Bronchus fibroblast of lung (primary cell): ENCODE results near the gene PFDN4. TPM values are rescaled to one million over a fixed set of nuclear protein-coding genes. Genes with fewer than 3 reads are reported as not detected.

Experiments used
- total RNA-seq: library from RNA; depleted of rRNA; stranded (reverse); fragments of >200 nt; gene quantifications from 2 replicates; pipeline ENCODE4 v1.2.3, GENCODE V29; 2015

Gene PFDN4
- 72.2 and 93.5 TPM in 2 replicates for total RNA-seq

GRCh38 chr20:54207743-54208547 lies at the start of gene PFDN4:
Gene PFDN4, plus strand, starts transcription at chr20:54208087. Its CDS starts 14 bp downstream, at chr20:54208101.

DNA sequence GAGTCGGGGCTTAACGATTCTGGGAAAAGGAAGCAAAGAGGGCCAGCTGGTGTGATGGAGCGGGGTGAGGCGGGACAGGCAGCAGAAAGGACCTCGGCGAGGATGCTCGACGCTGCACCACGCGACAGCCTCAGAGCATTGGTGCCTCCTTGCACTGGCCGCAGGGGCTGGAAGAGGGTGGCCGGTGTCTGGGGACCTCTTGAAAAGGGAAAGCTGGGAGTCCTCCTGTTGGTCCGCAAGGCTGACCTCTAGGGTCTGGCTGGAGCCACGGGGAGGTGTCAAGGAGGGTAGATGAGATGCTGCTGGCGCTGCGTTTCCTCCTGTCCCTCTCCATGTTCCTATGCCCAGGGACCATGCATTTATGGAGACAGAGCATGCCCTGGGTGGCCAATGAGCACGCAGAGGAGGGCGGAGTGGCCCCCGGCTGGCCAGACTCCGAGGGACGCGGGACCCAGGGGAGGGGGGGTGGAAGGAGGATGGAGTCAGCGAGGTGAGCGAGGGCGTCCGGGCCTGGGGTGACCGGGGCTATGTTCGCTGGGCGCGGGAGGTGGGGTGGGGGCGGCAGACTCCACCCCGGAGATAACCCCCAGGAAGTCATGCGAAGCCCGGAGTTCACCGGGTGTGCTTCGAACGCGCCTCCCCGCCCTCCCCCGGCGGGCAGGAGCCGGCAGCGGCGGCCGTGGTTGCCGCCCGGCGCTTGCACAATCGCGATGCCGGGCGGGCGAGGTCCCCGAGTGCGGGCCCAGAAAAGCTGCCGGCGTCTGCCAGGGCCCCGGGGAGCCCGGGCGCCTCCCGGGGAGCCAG lies 34.0 kb upstream of the PFDN4 start, which contains the start of gene CYP24A1:
Gene CYP24A1 (minus strand): TSS at position 334 of the 804 bp plus-strand sequence. CDS start 407 bp downstream, outside the sequence.

Other genes with a start within 250 kb of the PFDN4 start
- gene BCAS1, start 137.5 kb upstream of the PFDN4 start, total RNA-seq: not detected in 2 replicates
- 0.17 TPM in 1 of 2 replicates, not detected in the other for gene CYP24A1, start 34.1 kb upstream of the PFDN4 start, total RNA-seq